ENCODE data around the gene RARB. TPM values are rescaled to one million over a fixed set of nuclear protein-coding genes. Genes with fewer than 3 reads are reported as not detected.

Gene RARB
- polyA plus RNA-seq, 1 donor from 2014 or later: 13.2 TPM

- Histone ChIP-seq H4K20me1 (ENCODE audit: insufficient read depth) (no peaks in the 10 kb centered on the region), H3K27ac (ENCODE audit: low read length) (no peak overlapping the region), H3K27me3 (ENCODE audit: insufficient read depth, low read depth, low read length) (no peaks in the 10 kb centered on the region), H3K4me2 (ENCODE audit: low read length) (no peak overlapping the region), H3K36me3 (ENCODE audit: insufficient read depth, low read length) (no peaks in the 10 kb centered on the region), H2AFZ (ENCODE audit: low read depth, low read length) (no peak overlapping the region), H3F3A (ENCODE audit: insufficient read depth, low read length, poor library complexity, severe bottlenecking) (no peaks in the 10 kb centered on the region), H3K9me2 (ENCODE audit: insufficient read depth, low read length) (no peaks in the 10 kb centered on the region), H3K9me3 (ENCODE audit: low read length) (no peaks in the 10 kb centered on the region), H3K9ac (ENCODE audit: low read length) (no peak overlapping the region), H3K79me2 (replicated peaks; ENCODE audit: insufficient read depth, low read length) (no peaks in the 10 kb centered on the region), H3K4me3 (ENCODE audit: low read length) (no peak overlapping the region)
- TF ChIP-seq POLR2AphosphoS5 (IDR thresholded peaks at IDR 0.05) (no peak), MXI1 (conservative IDR thresholded peaks at IDR 0.05; ENCODE audit: poor library complexity, severe bottlenecking) (no peak), SMC3 (conservative IDR thresholded peaks at IDR 0.05; ENCODE audit: poor library complexity) (no peak), EZH2 (IDR thresholded peaks at IDR 0.05; ENCODE audit: borderline replicate concordance, insufficient read depth, low read length, poor library complexity, severe bottlenecking) (no peak), RAD21 (conservative IDR thresholded peaks at IDR 0.05) (no peak), REST (IDR thresholded peaks at IDR 0.05; ENCODE audit: borderline replicate concordance) (no peak), EP300 (conservative IDR thresholded peaks at IDR 0.05; ENCODE audit: poor library complexity, severe bottlenecking) (no peak), TAF1 (IDR thresholded peaks at IDR 0.05; ENCODE audit: low read depth) (no peak)
Observed at GRCh38 chr3:25469558-25469957, 41.5 kb downstream of the RARB start.

- Histone ChIP-seq H2AFZ (ENCODE audit: low read depth, low read length) (no peak overlapping the region), H3K4me3 (ENCODE audit: low read length) (no peak overlapping the region), H4K20me1 (ENCODE audit: insufficient read depth) (no peaks in the 10 kb centered on the region), H3K9me2 (ENCODE audit: insufficient read depth, low read length) (no peaks in the 10 kb centered on the region), H3K36me3 (ENCODE audit: insufficient read depth, low read length) (no peaks in the 10 kb centered on the region), H3K9me3 (ENCODE audit: low read length) (no peaks in the 10 kb centered on the region), H3K27me3 (ENCODE audit: insufficient read depth, low read depth, low read length) (no peaks in the 10 kb centered on the region), H3K9ac (ENCODE audit: low read length) (no peak overlapping the region), H3K4me2 (ENCODE audit: low read length) (no peak overlapping the region), H3K27ac (ENCODE audit: low read length) (no peak overlapping the region), H3F3A (ENCODE audit: insufficient read depth, low read length, poor library complexity, severe bottlenecking) (no peaks in the 10 kb centered on the region), H3K79me2 (replicated peaks; ENCODE audit: insufficient read depth, low read length) (no peaks in the 10 kb centered on the region)
- no peak for TF ChIP-seq SMC3 (conservative IDR thresholded peaks at IDR 0.05; ENCODE audit: poor library complexity)
- no peak for TF ChIP-seq TAF1 (IDR thresholded peaks at IDR 0.05; ENCODE audit: low read depth)
- TF ChIP-seq EZH2 (IDR thresholded peaks at IDR 0.05; ENCODE audit: borderline replicate concordance, insufficient read depth, low read length, poor library complexity, severe bottlenecking): no peak
- no peak for TF ChIP-seq REST (IDR thresholded peaks at IDR 0.05; ENCODE audit: borderline replicate concordance)
- no peak for TF ChIP-seq EP300 (conservative IDR thresholded peaks at IDR 0.05; ENCODE audit: poor library complexity, severe bottlenecking)
- TF ChIP-seq RAD21 (conservative IDR thresholded peaks at IDR 0.05): no peak
- no peak for TF ChIP-seq MXI1 (conservative IDR thresholded peaks at IDR 0.05; ENCODE audit: poor library complexity, severe bottlenecking)
- TF ChIP-seq POLR2AphosphoS5 (IDR thresholded peaks at IDR 0.05): no peak
- TF ChIP-seq CTCF (IDR thresholded peaks at IDR 0.05; ENCODE audit: poor library complexity, severe bottlenecking): no peak
Observed at GRCh38 chr3:25471081-25471768, 43.2 kb downstream of the RARB start.

All from neural cell (in vitro differentiated cells).